H1 (cell line): ENCODE results near the gene RABL2B. TPM values are rescaled to one million over a fixed set of nuclear protein-coding genes. Genes with fewer than 3 reads are reported as not detected.

Source experiments
- CTCF ChIA-PET: fragments of 300-600 bp; sonication (Branson Sonifier 250); formaldehyde crosslinking; loops from one replicate; lab custom pipeline; 2021; ENCODE audit not compliant: partially characterized antibody; lab: Charles Lee
- POLR2A ChIA-PET: fragments of 300-600 bp; sonication (Branson Sonifier 250); formaldehyde crosslinking; loops from one replicate; lab custom pipeline; 2021; ENCODE audit warnings: inconsistent platforms; ENCODE audit not compliant: partially characterized antibody; lab: Charles Lee
- DNase-seq, 2 experiments: peaks; one replicate each; pipeline versions ENCODE4 v3.0.0 to v3.0.0-alpha.2; 2010 to 2022; ENCODE audit warnings: low spot score in 2 of 2, low read depth in 1 of 2, mixed read lengths in 1 of 2
- FAIRE-seq: peaks from 2 replicates; lab custom pipeline; 2011; peaks lifted over from hg19 to GRCh38; lab: Jason Lieb, UNC
- H2AFZ ChIP-seq: 2 replicates; pipeline ENCODE4 v1.8.1; 2012; ENCODE audit warnings: low read length, inconsistent platforms
- H2AK5ac ChIP-seq: 2 replicates; pipeline ENCODE4 v1.6.1; 2013; ENCODE audit warnings: low read depth, low read length
- H2BK120ac ChIP-seq: replicated peaks from 2 replicates; pipeline ENCODE3; 2013; ENCODE audit warnings: low read depth, low read length, inconsistent platforms
- H2BK12ac ChIP-seq: 2 replicates; pipeline ENCODE4 v1.6.1; 2013; ENCODE audit warnings: low read depth, low read length
- H2BK15ac ChIP-seq: 2 replicates; pipeline ENCODE4 v1.6.1; 2013; ENCODE audit warnings: low read length
- H2BK20ac ChIP-seq: 2 replicates; pipeline ENCODE4 v1.6.1; 2013; ENCODE audit warnings: low read length
- H2BK5ac ChIP-seq: 2 replicates; pipeline ENCODE4 v1.6.1; 2013; ENCODE audit warnings: low read depth, low read length
- H3K14ac ChIP-seq: 2 replicates; pipeline ENCODE4 v1.6.1; 2013; ENCODE audit warnings: inconsistent platforms; ENCODE audit not compliant: insufficient read length
- H3K18ac ChIP-seq: 2 replicates; pipeline ENCODE4 v1.6.1; 2013; ENCODE audit warnings: low read length; ENCODE audit errors: extremely low read depth
- H3K23ac ChIP-seq: 2 replicates; pipeline ENCODE4 v1.6.1; 2013; ENCODE audit warnings: inconsistent platforms; ENCODE audit not compliant: insufficient read length
- H3K23me2 ChIP-seq: 2 replicates; pipeline ENCODE4 v1.6.1; 2013; ENCODE audit warnings: low read depth, low read length
- H3K27ac ChIP-seq: 2 replicates; pipeline ENCODE4 v1.6.1; 2011; ENCODE audit warnings: low read depth, low read length, inconsistent platforms
- H3K27me3 ChIP-seq, 4 experiments: replicated peaks in 1 of 4; 1 replicate in 1 of 4; 2 replicates in 3 of 4; pipeline versions ENCODE4 v1.6.1 to v1.8.1; 2011 to 2013; ENCODE audit warnings: low read length in 3 of 4, mild to moderate bottlenecking in 3 of 4, inconsistent platforms in 2 of 4, mixed read lengths in 2 of 4, moderate library complexity in 1 of 4; ENCODE audit not compliant: control insufficient read depth in 3 of 4, insufficient read depth in 3 of 4; ENCODE audit errors: extremely low read depth in 1 of 4
- H3K36me3 ChIP-seq, 4 experiments: 2 replicates each; pipeline versions ENCODE4 v1.6.1 to v1.8.1; 2011 to 2013; ENCODE audit warnings: mild to moderate bottlenecking in 4 of 4, low read length in 3 of 4, moderate library complexity in 2 of 4, control low read depth in 1 of 4, inconsistent platforms in 1 of 4; ENCODE audit not compliant: insufficient read depth in 4 of 4, control insufficient read depth in 2 of 4
- H3K4ac ChIP-seq: replicated peaks from 2 replicates; pipeline ENCODE3; 2013; ENCODE audit warnings: low read length, low read depth, mixed read lengths, inconsistent platforms; ENCODE audit not compliant: insufficient read length
- H3K4me1 ChIP-seq, 4 experiments: replicated peaks in 1 of 4; 1 replicate in 1 of 4; 2 replicates in 3 of 4; pipeline versions ENCODE4 v1.6.1 to v1.8.1; 2011 to 2013; ENCODE audit warnings: low read length in 3 of 4, inconsistent platforms in 2 of 4, mixed read lengths in 1 of 4; ENCODE audit not compliant: insufficient read depth in 4 of 4, control insufficient read depth in 3 of 4
- H3K4me2 ChIP-seq, 2 experiments: 2 replicates each; pipeline versions ENCODE4 v1.6.1 to v1.8.1; 2011 to 2013; ENCODE audit warnings: low read depth in 2 of 2, low read length in 2 of 2, control low read depth in 1 of 2, inconsistent platforms in 1 of 2, mild to moderate bottlenecking in 1 of 2; ENCODE audit not compliant: insufficient read depth in 1 of 2
- H3K4me3 ChIP-seq, 4 experiments: fragments of 200-600, 300-600 bp in 1 of 4; sonication (generic), shearing (Covaris generic), sonication (Bioruptor Twin) in 1 of 4; 2 replicates each; pipeline versions ENCODE4 v1.5.1 to v1.8.1; 2011 to 2016; ENCODE audit warnings: low read length in 4 of 4, low read depth in 3 of 4, control low read depth in 2 of 4, inconsistent platforms in 2 of 4, mild to moderate bottlenecking in 2 of 4, mixed read lengths in 1 of 4, moderate library complexity in 1 of 4; ENCODE audit not compliant: insufficient read depth in 2 of 4; ENCODE audit errors: extremely low read depth in 1 of 4
- H3K56ac ChIP-seq: replicated peaks from 2 replicates; pipeline ENCODE3; 2013; ENCODE audit warnings: low read depth, mild to moderate bottlenecking, mixed read lengths, low read length, inconsistent platforms; ENCODE audit not compliant: insufficient read length
- H3K79me1 ChIP-seq: 2 replicates; pipeline ENCODE4 v1.6.1; 2013; ENCODE audit warnings: low read depth, low read length, control low read depth
- H3K79me2 ChIP-seq, 2 experiments: 2 replicates each; pipeline versions ENCODE4 v1.6.1 to v1.8.1; 2012 to 2013; ENCODE audit warnings: low read length in 2 of 2, mild to moderate bottlenecking in 2 of 2, inconsistent platforms in 1 of 2; ENCODE audit not compliant: insufficient read depth in 2 of 2, control insufficient read depth in 1 of 2
- H3K9ac ChIP-seq, 4 experiments: replicated peaks in 1 of 4; 1 replicate in 1 of 4; 2 replicates in 3 of 4; pipeline versions ENCODE4 v1.6.1 to v1.8.1; 2011 to 2013; ENCODE audit warnings: low read depth in 3 of 4, low read length in 3 of 4, control low read depth in 2 of 4, mild to moderate bottlenecking in 2 of 4, moderate library complexity in 2 of 4, inconsistent platforms in 1 of 4; ENCODE audit errors: extremely low read depth in 1 of 4
- H3K9me3 ChIP-seq, 2 experiments: 2 replicates each; pipeline versions ENCODE4 v1.6.1 to v1.8.1; 2012 to 2013; ENCODE audit warnings: mild to moderate bottlenecking in 2 of 2, moderate library complexity in 2 of 2, control low read depth in 1 of 2, inconsistent platforms in 1 of 2, low read depth in 1 of 2, low read length in 1 of 2, mixed read lengths in 1 of 2; ENCODE audit not compliant: insufficient read depth in 2 of 2
- H4K20me1 ChIP-seq, 2 experiments: replicated peaks in 1 of 2; 2 replicates each; pipeline versions ENCODE3 to v1.8.1; 2011 to 2013; ENCODE audit warnings: inconsistent platforms in 2 of 2, low read length in 2 of 2, mild to moderate bottlenecking in 1 of 2; ENCODE audit not compliant: insufficient read depth in 2 of 2, control insufficient read depth in 1 of 2
- H4K5ac ChIP-seq: 2 replicates; pipeline ENCODE4 v1.6.1; 2013; ENCODE audit warnings: low read length, low read depth, mixed read lengths, inconsistent platforms; ENCODE audit not compliant: insufficient read length
- H4K8ac ChIP-seq: 2 replicates; pipeline ENCODE4 v1.8.0; 2013; ENCODE audit warnings: mild to moderate bottlenecking, moderate library complexity, low read length, inconsistent platforms; ENCODE audit not compliant: insufficient read depth; ENCODE audit errors: extremely low read depth
- H4K91ac ChIP-seq: replicated peaks from 2 replicates; pipeline ENCODE3; 2013; ENCODE audit warnings: low read length, mixed read lengths, inconsistent platforms; ENCODE audit not compliant: insufficient read length
- ASH2L ChIP-seq: fragments of 200-600, 300-600 bp; sonication (generic); IDR thresholded peaks from one replicate; pipeline ENCODE4 v1.7.1; 2017; ENCODE audit warnings: low read length
- BRCA1 ChIP-seq: IDR thresholded peaks from 2 replicates; pipeline ENCODE4 v1.6.1; 2012; ENCODE audit warnings: low read depth, low read length, improper control_type of control experiment
- KDM1A ChIP-seq: fragments of 200-600, 300-600 bp; sonication (generic); IDR thresholded peaks from 2 replicates; pipeline ENCODE4 v1.7.1; 2016; ENCODE audit warnings: mild to moderate bottlenecking, low read length, borderline replicate concordance
- KDM4A ChIP-seq: IDR thresholded peaks from one replicate; pipeline ENCODE4 v1.7.1; 2012; ENCODE audit warnings: low read depth, mild to moderate bottlenecking, moderate library complexity, low read length, inconsistent platforms; ENCODE audit not compliant: severe bottlenecking
- RFX5 ChIP-seq: IDR thresholded peaks from 2 replicates; pipeline ENCODE4 v1.6.1; 2011; ENCODE audit warnings: low read depth, low read length, improper control_type of control experiment, borderline replicate concordance
- RXRA ChIP-seq: IDR thresholded peaks from 2 replicates; pipeline ENCODE4 v1.6.1; 2011; ENCODE audit warnings: low read depth, mild to moderate bottlenecking, low read length, moderate library complexity; ENCODE audit not compliant: insufficient read depth
- USF2 ChIP-seq: IDR thresholded peaks from 2 replicates; pipeline ENCODE4 v1.6.1; 2011; ENCODE audit warnings: low read length, improper control_type of control experiment
- WGBS, 2 experiments: shearing (Covaris generic) in 1 of 2; methylation state at CpG; one replicate each; pipeline versions ENCODE4 v1.1.6 to v1.1.7; 2013 to 2015; ENCODE audit warnings: low lambda C conversion rate in 2 of 2, mixed read lengths in 2 of 2, inconsistent platforms in 1 of 2, low coverage in 1 of 2, missing lambda C conversion rate in 1 of 2; ENCODE audit not compliant: insufficient replicate concordance in 2 of 2, insufficient coverage in 1 of 2, insufficient read length in 1 of 2; ENCODE audit errors: extremely low coverage in 1 of 2, missing lambda C conversion rate in 1 of 2; 5-methylcytosine and 5-hydroxymethylcytosine counted together
- polyA plus RNA-seq, 7 experiments: library from polyadenylated mRNA; depleted of rRNA in 3 of 7; stranded (reverse) in 5 of 7; unstranded in 2 of 7; fragments of >200 nt in 5 of 7; fragments of 200-250 nt in 2 of 7; gene quantifications; 1 replicate in 5 of 7; 2 replicates in 1 of 7; 4 replicates in 1 of 7; pipeline versions ENCODE4 v1.2.1 to v1.2.3, GENCODE V29; 2011 to 2013; ENCODE audit warnings: missing spikeins in 2 of 7, mixed read lengths in 2 of 7
- total RNA-seq: library from RNA; stranded (reverse); fragmentation: NEBNext Ultra II Directional; extraction: Animal tissue kit (Norgen Biotek cat#: 25700); gene quantifications from 2 replicates; pipeline ENCODE4 v1.2.1, GENCODE V29; 2021
- TF ChIP-seq, protein P1 (sequence below): IDR thresholded peaks from 2 replicates; pipeline ENCODE4 v1.6.1; 2012; ENCODE audit warnings: low read length, inconsistent platforms

Gene RABL2B
- total and polyA plus RNA-seq, 2 of the 8 experiments (the other 6 are each of a cell fraction or from before 2014, with no cell fraction given), result 16.2 to 26.5 TPM

DNA sequence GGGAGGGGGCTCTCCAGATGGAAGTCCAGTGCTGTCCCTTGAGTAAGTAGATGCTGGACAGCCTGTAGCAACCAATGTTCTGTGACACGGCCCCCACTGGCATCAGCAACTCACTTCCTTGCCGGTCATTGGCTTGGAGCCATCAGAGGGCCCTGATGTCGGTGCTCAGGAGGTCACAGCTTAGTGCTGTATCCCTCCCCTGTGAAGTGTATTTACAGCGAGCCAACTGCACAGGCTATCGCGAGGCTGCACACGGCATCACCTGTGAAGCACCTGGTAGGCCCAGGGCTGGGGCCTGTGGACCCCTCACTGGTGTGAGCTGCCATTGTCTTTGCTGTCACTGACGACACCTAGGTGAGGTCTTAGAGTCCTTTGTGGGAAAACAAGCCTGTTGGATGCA, 58.8 kb downstream of the RABL2B start:
- no peak overlapping the region for H2BK20ac ChIP-seq
- TF ChIP-seq USF2, result no peak
- no peak for TF ChIP-seq RXRA
- TF ChIP-seq, protein P1, sequence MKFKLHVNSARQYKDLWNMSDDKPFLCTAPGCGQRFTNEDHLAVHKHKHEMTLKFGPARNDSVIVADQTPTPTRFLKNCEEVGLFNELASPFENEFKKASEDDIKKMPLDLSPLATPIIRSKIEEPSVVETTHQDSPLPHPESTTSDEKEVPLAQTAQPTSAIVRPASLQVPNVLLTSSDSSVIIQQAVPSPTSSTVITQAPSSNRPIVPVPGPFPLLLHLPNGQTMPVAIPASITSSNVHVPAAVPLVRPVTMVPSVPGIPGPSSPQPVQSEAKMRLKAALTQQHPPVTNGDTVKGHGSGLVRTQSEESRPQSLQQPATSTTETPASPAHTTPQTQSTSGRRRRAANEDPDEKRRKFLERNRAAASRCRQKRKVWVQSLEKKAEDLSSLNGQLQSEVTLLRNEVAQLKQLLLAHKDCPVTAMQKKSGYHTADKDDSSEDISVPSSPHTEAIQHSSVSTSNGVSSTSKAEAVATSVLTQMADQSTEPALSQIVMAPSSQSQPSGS, result no peak
- no peak for TF ChIP-seq RFX5
- no peak for TF ChIP-seq KDM1A
- TF ChIP-seq KDM4A, result no peak
- TF ChIP-seq ASH2L, result no peak
- TF ChIP-seq BRCA1, result no peak
- no peak overlapping the region for H2AFZ ChIP-seq
- H3K36me3 ChIP-seq, result peaks cover 0 to 7% (median 2%) of the 10 kb centered on the region in 4 experiments; a peak in 3 of 8 replicates
- H3K4me3 ChIP-seq, result no peak overlapping the region
- peaks cover 25 to 56% (median 43%) of the 10 kb centered on the region in 4 experiments for H3K27me3 ChIP-seq
- H2BK15ac ChIP-seq, result no peak overlapping the region
- no peaks in the 10 kb centered on the region for H3K9me3 ChIP-seq
- no peak overlapping the region for H3K56ac ChIP-seq
- H3K79me2 ChIP-seq, result no peaks in the 10 kb centered on the region
- no peak overlapping the region for H3K27ac ChIP-seq
- H3K18ac ChIP-seq, result no peak overlapping the region
- no peak overlapping the region for H3K23ac ChIP-seq
- H3K4me2 ChIP-seq, result no peak overlapping the region
- DNase-seq, result no peak
- H2BK12ac ChIP-seq, result no peak overlapping the region
- WGBS, 2 experiments, result 94% methylated on average over 8 of the region's 8 CpGs; no CpG with 5 or more reads in 1 of the 2 experiments
- no peak overlapping the region for H3K4ac ChIP-seq
- H3K4me1 ChIP-seq, result peaks cover 0 to 6% (median 0%) of the 10 kb centered on the region in 4 experiments; a peak in 2 of 7 replicates
- H2AK5ac ChIP-seq, result no peak overlapping the region
- CTCF ChIA-PET, result interaction anchor here (0.9 to 3.2 kb wide), 4 partner anchors 16 to 296 kb away, joined by 3 to 14 read pairs (median 4); partner anchors contain the start of gene SCO2
- H2BK120ac ChIP-seq, result no peak overlapping the region
- H4K8ac ChIP-seq, result no peak overlapping the region
- H3K14ac ChIP-seq, result no peak overlapping the region
- H3K9ac ChIP-seq, result no peak overlapping the region
- no peaks in the 10 kb centered on the region for H3K79me1 ChIP-seq
- no peak overlapping the region for H4K91ac ChIP-seq
- no peak overlapping the region for H4K5ac ChIP-seq
- H3K23me2 ChIP-seq, result peaks cover 1% of the 10 kb centered on the region; the same call in 1 of the 2 replicates
- FAIRE-seq, result no peak
- H4K20me1 ChIP-seq, result peaks cover 15 to 25% of the 10 kb centered on the region in 2 experiments
- POLR2A ChIA-PET, result no interaction called here
- no peak overlapping the region for H2BK5ac ChIP-seq
